C4-2B (cell line): ENCODE measurements around the gene LATS1.
"Not testable (repeated sequence)": the region's sequence is repeated elsewhere in the genome, so short reads cannot be mapped to it uniquely, and the experiment has no call there.

ENCODE experiments used
- ZFX ChIP-seq: fragments of 450-650 bp; IDR thresholded peaks from 2 replicates; pipeline ENCODE4 v1.6.1; 2017
- TF ChIP-seq, protein P1 (sequence below): fragments of 450-650 bp; conservative IDR thresholded peaks from 2 replicates; pipeline ENCODE4 v1.5.1; 2017; ENCODE audit warnings: mild to moderate bottlenecking

DNA sequence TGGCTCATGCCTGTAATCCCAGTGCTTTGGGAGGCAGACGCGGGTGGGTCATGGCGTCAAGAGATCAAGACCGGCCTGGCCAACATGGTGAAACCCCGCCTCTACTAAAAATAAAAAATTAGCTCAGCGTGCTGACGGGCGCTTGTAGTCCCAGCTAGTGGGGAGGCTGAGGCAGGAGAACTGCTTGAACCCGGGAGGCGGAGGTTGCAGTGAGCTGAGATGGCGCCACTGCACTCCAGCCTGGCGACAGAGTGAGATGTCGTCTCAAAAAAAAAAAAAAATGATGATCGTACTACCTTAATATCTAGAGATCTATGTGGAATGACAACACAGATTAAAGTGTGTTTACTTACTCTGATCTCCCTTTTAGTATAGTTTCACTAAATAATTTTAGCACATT, 36.1 kb downstream of the LATS1 start:
- TF ChIP-seq, protein P1, sequence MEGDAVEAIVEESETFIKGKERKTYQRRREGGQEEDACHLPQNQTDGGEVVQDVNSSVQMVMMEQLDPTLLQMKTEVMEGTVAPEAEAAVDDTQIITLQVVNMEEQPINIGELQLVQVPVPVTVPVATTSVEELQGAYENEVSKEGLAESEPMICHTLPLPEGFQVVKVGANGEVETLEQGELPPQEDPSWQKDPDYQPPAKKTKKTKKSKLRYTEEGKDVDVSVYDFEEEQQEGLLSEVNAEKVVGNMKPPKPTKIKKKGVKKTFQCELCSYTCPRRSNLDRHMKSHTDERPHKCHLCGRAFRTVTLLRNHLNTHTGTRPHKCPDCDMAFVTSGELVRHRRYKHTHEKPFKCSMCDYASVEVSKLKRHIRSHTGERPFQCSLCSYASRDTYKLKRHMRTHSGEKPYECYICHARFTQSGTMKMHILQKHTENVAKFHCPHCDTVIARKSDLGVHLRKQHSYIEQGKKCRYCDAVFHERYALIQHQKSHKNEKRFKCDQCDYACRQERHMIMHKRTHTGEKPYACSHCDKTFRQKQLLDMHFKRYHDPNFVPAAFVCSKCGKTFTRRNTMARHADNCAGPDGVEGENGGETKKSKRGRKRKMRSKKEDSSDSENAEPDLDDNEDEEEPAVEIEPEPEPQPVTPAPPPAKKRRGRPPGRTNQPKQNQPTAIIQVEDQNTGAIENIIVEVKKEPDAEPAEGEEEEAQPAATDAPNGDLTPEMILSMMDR = not testable (repeated sequence)
- TF ChIP-seq ZFX = not testable (repeated sequence)
